GM18867 (cell line): ENCODE results near the gene OR52A5.
A peak's percentile ranks its signal among the peaks of the same experiment; 100 is the strongest.
"Not testable (repeated sequence)": the region's sequence is repeated elsewhere in the genome, so short reads cannot be mapped to it uniquely, and the experiment has no call there.

Experiments used
- ATAC-seq: cut with Tn5 transposase; IDR thresholded peaks from one replicate; pipeline ENCODE4 v1.9.1; 2021; ENCODE audit warnings: mild to moderate bottlenecking, moderate library complexity; ENCODE audit not compliant: unreplicated experiment

The OR52A5 gene

DNA sequence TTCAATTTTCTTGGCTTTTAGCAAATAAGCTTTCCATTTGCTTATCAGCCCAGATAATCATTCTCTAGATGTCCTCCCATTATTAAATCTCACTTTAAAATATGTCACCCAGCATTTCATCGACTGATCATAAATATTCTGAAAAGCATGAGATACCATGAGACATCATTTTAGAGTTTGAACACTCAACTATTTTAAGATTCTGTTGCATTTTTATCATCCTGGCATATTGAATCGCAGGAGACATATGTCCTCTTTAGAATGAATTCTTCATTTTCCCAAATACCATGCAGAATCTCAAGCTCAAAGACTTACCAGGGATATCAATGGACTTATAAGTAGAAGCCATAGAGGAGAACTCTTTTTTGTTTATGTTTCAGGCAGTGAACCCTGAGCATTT is at the start of gene OR52A5:
Gene OR52A5, minus strand, starts transcription at position 361 of the 400 bp plus-strand sequence. CDS start 5,714 bp downstream, outside the sequence.
- no peak for ATAC-seq

GRCh38 chr11:5178046-5178837 is 40.1 kb upstream of the OR52A5 start:
- no peak for ATAC-seq

DNA sequence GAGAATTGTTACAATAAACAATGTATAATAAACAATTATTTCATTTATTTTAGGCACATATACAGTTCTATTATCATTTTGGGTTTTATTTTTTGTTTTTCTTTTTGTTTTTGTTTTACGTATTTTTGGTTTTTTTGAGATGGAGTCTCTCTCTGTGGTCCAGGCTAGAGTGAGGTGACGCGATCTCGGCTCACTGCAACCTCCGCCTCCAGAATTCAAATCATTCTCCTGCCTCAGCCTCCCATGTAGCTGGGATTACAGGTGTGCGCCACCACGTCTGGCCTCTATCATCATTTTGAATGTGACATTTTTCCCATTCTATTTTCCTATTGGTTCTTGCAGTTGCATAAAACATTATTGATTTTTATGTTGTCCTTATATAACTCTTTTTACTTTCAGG is 36.8 kb upstream of the OR52A5 start:
- no peak for ATAC-seq

- ATAC-seq = no peak
Measured at GRCh38 chr11:5171856-5172255, 33.7 kb upstream of the OR52A5 start.

- ATAC-seq = not testable (repeated sequence)
Measured at GRCh38 chr11:5165898-5166297, 27.7 kb upstream of the OR52A5 start.

DNA sequence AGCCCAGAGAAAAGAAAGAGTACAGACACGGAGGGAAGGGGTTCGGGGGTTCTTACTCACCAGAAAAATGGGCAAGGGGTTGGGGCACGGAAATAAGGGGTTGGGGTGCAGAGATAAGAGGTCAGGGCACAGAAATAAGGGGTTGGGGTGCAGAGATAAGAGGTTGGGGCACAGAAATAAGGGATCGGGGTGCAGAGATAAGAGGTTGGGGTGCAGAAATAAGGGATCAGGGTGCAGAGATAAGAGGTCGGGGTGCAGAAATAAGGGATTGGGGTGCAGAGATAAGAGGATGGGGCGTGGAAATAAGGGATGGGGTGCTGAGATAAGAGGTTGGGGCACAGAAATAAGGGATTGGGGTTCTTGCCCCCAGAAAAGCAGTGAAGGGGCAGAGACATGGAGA is 26.7 kb upstream of the OR52A5 start:
- not testable (repeated sequence) for ATAC-seq

GRCh38 chr11:5161045-5161444 is 22.9 kb upstream of the OR52A5 start:
- not testable (repeated sequence) for ATAC-seq

DNA sequence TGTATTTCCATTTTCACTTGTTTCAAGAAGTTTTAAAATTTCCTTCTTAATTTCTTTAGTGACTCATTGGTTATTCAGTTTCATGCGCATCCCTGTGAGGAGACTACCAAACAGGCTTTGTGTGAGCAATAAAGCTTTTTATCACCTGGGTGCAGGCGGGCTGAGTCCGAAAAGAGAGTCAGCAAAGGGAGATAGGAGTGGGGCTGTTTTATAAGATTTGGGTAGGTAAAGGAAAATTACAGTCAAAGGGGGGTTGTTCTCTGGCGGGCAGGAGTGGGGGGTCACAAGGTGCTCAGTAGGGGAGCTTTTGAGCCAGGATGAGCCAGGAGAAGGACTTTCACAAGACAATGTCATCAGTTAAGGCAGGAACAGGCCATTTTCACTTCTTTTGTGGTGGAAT is 22.1 kb upstream of the OR52A5 start:
- not testable (repeated sequence) for ATAC-seq

- ATAC-seq = no peak
Measured at GRCh38 chr11:5159806-5160205, 21.6 kb upstream of the OR52A5 start.

- no peak for ATAC-seq
Measured at GRCh38 chr11:5154657-5155056, 16.5 kb upstream of the OR52A5 start, which contains the start of gene OR52A1. OR52A1 (minus strand) TSS chr11:5154757; CDS start chr11:5152369, 2,388 bp downstream.

- ATAC-seq = no peak
Measured at GRCh38 chr11:5153574-5154431, 15.6 kb upstream of the OR52A5 start.

- no peak for ATAC-seq
Measured at GRCh38 chr11:5151713-5152153, 13.6 kb upstream of the OR52A5 start.

GRCh38 chr11:5144206-5144605 is 6.0 kb upstream of the OR52A5 start:
- not testable (repeated sequence) for ATAC-seq

GRCh38 chr11:5137014-5137413 is 1.1 kb downstream of the OR52A5 start:
- no peak for ATAC-seq

- ATAC-seq = no peak
Measured at GRCh38 chr11:5136261-5136660, 1.9 kb downstream of the OR52A5 start.

- no peak for ATAC-seq
Measured at GRCh38 chr11:5131584-5132335, 6.4 kb downstream of the OR52A5 start.

- ATAC-seq = no peak
Measured at GRCh38 chr11:5129457-5129877, 8.7 kb downstream of the OR52A5 start.

GRCh38 chr11:5124891-5125620 is 13.1 kb downstream of the OR52A5 start:
- ATAC-seq = no peak

DNA sequence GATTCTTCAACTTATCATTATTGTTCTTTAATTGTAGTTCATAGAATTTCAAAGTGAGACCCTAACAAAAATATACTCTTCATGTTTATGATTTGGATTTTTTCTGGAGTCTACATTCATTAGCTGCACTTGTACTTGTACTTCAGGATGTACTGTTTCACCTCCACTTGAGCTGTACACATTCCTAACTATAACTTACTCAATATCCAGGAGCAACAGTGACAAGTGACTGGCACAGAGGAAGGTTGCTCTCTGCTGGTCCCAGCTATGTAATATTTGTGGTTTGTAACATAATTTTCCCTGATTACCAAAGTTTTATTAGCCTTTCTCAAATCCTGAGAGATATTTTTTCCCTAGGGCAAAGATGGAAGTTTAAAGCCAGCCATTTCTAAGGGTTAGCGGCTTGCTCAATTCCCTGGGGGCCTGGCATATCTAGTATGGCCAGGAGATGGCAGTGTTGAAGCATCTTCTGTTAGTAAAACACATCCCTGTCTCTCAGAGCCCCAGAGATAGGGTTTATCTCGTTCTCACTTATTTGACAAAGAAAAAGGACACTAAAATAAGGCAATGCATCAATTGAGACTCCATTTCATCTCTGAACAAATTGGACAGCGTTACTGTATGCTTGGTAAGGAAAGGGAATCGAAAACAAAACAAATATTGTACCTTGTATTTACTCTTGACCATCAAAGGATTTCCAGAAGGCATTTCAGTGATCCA is 14.2 kb downstream of the OR52A5 start:
- ATAC-seq = peak; percentile 98

- no peak for ATAC-seq
Measured at GRCh38 chr11:5118893-5119292, 19.3 kb downstream of the OR52A5 start.
